ENCODE measurements around the gene RNFT2.

GRCh38 chr12:116698116-116698515, 40.0 kb upstream of the RNFT2 start:
- TF ChIP-seq EZH2 (IDR thresholded peaks at IDR 0.05; ENCODE audit: low read length, unreplicated experiment), result no peak
- TF ChIP-seq CTCF (conservative IDR thresholded peaks at IDR 0.05; ENCODE audit: low read depth, low read length), result no peak
- TF ChIP-seq EZH2phosphoT487 (IDR thresholded peaks at IDR 0.05; ENCODE audit: borderline replicate concordance, low read length), result no peak

Data from PC-3 (cell line).